T-helper 1 cell (primary cell): ENCODE data around the gene CHI3L2.

Experiments
- DNase-seq, 5 donors: peaks; one replicate each; pipeline ENCODE4 v3.0.0-alpha.2; 2012 to 2020
- total RNA-seq, 4 donors: gene quantifications; one replicate each; lab custom pipeline; 2026; lab: John Stamatoyannopoulos, UW

Gene CHI3L2, protein sequence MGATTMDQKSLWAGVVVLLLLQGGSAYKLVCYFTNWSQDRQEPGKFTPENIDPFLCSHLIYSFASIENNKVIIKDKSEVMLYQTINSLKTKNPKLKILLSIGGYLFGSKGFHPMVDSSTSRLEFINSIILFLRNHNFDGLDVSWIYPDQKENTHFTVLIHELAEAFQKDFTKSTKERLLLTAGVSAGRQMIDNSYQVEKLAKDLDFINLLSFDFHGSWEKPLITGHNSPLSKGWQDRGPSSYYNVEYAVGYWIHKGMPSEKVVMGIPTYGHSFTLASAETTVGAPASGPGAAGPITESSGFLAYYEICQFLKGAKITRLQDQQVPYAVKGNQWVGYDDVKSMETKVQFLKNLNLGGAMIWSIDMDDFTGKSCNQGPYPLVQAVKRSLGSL
- 5.1 to 12.1 (median 6.2) reads per million in 4 donors for total RNA-seq

DNA sequence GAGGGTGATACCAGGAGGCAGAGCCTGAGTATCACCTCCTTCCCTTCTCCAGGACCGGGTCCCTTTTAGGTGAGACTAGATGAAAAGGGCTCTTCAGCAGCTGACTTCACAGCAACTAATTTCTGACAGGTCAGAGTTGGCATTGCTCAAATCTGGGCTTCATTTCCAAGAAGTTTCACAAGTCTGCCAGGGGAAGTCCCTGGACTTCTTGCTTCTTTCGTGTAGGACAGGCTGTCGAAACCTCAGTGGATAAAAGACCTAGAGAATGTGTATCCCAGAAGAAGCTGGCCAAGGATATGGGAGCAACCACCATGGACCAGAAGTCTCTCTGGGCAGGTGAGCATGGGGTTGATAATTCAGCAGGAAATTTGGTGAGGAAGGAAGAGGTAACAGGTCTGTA is at the start of gene CHI3L2:
Gene CHI3L2, plus strand, starts transcription at position 280 of the 400 bp plus-strand sequence. Its CDS starts 17 bp downstream, at position 297.
- no peak for DNase-seq

DNA sequence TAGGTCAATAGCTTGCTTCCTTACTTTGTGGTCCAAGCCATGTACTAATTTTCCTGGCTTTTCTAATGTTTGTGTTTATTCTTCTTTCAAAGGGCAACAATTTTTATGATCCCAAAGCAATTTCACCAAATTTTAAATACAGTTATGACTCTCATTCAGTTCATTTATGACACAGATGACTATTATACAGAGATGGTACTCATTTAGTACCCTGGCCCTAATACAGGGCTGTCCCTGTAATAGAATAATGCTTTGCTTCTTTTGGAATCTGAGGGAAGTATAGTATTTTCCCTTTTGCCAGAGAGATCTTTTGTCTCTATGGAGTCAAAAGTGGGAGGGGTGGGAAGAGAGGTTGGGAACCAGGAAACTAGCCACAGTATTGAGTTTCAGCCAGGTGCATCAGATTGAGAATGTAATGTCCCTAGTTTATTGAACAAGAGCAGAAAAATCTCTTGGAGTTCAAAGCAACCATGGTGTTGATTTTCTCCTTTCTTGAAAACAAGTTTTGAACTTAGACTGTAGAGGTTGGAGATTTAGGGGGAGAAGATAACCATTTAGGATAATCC is 47.5 kb upstream of the CHI3L2 start:
- DNase-seq, result no peak

DNA sequence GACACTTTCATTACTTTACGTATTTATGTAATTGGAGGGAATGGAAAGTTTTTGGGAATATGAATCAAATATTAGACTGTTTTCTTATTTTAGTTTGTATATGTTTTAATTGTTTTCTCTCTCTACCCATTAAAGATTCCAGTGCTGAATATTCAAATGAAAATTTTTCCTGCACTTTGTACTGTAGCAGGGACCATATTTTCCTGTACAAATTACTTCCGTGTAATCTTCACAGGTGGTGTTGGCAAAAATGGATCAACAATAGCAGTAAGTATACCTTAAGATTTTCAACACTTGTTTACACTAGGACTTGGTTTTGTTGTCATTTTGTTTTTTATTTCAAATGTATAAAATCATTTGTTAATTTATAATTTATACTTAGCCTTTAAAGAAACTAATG is 45.5 kb upstream of the CHI3L2 start:
- no peak for DNase-seq

DNA sequence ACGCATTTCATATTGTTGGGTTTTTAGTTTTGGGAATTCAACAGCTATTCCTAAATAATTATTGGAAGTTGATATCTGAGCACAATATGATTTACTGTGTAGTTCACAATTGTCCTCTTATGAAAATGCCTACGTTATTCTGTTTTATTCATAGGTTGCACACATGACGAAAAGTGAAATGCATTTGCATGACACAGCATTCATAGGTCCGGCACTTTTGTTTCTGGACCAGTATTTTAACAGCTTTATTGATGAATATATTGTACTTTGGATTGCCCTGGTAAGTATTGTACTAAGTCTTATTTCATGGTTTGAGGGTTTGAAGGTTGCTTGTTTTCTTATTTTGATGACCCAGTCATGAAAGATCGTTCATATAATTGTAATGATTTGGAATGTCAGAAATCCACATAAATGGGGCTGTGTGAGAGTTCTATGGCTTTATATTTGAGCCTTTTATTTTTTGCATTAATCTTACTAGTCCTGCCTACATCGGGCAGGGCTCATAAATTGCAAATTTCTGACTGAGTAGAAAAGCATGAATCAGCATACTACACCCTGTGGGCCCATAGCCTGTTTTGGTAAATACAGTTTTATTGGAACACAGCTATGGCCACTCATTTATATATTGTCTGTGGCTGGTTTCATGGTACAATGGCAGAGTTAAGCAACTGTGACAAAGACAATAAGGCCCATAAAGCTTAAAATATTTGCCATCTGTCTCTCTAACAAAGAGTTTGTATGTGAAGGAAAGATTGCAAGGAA is 44.0 kb upstream of the CHI3L2 start:
- no peak for DNase-seq

DNA sequence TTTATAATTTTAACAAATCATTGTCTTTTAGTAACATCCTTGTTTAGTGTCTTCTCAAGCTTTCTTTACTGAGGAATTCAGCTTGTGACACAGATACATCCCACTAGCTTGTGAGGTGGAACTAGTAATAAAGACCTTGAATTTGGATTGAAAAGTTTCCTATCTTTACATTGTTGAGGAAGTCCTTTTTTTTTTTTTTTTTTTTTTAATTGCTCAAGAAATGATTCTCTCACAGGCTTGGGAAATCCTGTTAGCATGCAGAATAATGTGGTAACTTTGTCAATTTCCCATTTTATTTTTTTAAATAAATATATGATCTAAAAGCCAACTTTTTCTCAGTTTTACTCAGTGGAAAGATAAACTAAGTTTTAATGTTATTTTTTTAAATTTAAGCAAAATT is 42.9 kb upstream of the CHI3L2 start:
- no peak for DNase-seq

DNA sequence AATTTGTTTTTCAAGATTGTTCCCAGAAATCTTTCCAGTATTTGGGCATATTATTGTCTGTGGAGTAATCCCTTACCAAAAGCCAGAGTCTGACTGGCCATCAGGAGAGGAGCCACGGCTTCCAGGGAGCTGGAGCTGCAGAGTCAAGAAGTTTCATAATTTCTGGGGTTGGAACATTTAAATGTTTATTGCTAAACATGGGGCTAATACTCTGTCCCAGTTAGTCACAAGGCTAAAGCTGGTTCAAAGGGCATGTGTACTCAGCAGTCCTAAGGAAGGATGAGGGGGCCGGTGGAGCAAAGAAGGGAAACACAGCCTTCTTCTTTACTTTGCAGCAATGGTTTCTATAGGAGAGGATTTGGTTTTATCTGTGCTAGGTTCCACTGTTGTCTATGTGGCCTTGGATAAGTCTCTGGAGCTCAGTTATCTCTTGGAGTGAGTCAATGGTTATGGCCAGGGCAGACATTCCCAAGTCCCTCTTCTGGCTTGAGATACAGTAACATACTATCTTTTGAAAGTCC is 36.5 kb upstream of the CHI3L2 start:
- DNase-seq, result no peak

DNA sequence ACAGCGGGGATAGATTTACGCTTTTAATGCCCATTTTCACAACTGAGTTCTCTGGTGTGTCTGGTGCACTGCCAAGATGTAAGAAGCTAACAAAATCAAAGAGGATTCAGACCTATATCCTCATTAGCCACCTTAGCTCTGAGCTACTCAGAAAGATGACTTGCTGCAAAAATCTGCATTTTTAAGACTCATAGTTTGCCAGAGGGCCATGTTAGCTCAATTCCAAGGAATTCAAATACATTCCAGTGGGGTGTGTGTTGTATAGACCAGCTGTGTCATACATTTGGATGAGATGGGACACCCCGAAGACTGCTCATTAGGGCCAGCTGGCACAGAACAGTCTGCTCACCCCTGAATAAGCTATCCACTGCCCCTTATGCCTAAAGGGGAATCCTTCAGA is 36.0 kb upstream of the CHI3L2 start:
- no peak for DNase-seq

DNA sequence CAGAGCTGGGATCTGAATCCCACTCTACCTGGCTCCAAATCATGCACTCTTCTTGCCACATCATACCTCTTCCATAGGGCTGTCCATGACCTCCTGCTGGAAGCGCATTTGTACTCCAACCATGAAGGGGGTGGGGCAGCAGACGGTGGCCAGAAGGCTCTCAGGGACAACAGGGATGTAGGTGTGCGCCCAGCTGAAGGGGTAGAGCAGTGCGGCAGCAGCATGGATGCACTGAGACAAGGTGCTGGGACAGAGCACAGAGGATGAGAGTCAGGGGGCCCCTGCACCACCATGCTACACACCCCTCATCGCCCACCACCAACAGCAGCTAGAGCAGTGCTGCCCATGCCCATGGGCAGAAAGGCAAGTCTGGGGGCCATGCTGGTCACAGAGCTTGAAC is 35.4 kb upstream of the CHI3L2 start:
- no peak for DNase-seq

DNA sequence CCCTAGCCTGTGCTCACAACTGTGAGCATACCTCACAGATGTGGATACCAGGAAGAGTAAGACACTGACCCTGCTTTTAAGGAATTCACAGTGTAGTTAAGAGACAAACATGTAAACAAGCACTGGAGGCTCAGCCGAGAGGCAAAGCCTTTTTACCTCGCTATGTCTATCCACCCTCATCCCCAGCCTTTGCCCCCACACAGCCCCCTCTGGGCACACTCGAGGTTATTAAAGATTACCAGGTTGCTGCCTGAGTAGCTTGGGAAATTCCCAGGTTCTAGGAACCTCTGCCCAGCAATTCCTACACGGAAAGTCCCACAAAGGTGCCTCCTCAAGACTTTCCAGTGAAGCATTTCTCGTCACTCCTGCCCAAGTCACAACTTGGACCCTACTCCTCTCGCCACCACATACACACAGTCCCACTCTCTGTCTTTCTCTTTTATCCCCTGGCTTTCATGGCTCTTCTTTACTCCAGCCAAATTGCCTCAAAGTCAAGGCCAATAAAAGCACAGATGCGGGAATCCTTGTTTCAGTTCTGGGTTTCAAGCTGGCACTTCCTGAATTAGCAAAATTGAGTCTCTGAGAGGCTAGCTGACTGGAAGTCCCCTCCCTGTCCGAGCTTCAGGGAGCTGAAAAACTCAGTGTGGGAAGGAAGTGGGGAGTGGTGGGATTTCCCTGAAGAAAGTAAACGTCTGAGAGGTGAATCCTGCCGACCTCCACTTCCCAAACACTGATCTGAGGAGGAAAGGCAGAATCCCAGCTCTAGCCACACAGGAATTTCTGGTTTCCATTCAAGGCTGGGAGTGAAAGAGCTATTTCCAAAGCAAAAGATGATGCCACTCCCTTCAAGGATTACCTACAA is 34.6 kb upstream of the CHI3L2 start:
- no peak for DNase-seq

DNA sequence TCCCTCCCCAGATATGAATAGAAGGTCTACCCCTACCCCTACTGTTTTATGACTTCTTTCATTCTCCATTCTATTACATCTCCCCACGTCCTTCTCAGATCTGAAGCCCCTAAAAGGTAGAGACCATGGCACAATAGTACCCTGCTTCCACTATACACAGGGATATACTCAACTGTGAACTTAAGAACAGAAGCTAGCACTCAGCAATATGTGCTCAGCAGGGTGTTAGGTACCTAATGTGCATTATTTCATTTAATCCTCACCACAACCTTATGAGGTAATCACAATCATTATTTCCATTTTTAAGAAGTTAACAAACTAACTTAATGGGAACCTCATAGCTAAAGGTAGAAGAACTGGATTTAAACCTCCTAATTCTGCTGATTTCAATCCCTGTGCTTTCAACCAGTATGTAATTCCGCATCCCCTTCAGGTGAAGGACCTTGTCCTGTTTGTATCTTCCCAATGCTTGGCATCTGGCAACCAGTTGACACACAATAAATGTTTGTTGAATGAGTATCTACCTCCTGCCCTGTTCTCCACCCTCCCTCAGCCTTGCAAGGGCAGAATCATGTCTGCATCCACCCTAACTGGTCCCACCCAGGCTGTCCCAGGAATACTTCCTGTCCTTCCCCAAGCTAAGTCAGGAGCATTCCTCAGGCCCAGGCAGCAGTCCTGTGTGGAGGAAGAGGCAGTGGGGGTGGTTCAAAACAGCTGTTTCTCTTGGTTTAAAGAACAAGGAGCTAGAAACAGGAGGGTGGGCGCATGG is 33.6 kb upstream of the CHI3L2 start:
- no peak for DNase-seq

DNA sequence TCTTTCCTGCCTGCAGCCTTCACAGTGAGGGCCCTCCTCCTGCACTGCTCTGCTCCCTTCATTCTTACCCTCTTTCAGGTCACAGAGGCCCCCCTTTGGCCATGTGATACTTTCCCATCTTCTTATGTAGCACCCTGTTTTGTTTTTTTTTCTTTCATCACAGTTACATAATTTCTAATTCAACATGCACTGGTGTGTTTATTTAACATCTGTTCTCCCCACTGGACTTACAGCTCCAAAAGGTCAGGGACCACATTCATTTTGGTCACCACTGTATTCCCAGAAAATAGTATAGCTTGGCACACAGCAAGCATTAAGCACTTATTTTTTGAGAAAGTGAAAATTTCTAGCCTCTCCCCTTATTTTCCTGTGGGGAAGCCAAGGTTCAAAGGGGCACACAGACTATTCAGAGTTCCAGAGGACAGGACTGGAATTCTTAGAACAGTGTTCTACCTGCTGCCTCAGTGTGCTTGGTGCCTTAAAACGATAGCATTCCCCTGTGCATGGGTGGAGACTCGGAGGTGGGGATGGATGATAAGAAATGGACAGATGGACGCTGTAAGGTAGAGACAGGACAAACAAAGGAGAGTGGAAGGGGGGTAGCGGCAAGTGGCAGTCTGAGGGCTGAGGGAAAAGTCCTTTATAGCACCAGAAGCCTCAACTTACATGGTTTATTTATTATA is 32.4 kb upstream of the CHI3L2 start:
- DNase-seq, result no peak

DNA sequence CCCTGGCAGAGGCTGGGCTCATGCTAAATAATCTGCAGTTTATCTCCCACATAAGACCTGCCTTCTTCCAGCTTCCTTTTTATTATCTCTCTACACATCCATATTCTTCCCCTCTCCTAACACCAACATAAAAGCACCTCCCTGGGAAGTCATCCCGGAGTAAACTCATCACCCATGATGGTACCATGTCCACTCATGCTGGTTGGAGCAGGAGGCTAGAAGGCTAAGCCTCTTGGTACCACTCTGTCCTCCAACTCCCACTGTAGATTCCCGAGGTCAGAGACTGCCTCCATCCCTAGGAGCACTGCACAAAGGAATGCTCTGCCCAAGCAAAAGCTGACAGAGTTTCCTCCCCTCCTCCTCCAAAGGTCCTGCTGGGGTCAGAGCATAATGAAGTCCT is 31.3 kb upstream of the CHI3L2 start:
- no peak for DNase-seq

DNA sequence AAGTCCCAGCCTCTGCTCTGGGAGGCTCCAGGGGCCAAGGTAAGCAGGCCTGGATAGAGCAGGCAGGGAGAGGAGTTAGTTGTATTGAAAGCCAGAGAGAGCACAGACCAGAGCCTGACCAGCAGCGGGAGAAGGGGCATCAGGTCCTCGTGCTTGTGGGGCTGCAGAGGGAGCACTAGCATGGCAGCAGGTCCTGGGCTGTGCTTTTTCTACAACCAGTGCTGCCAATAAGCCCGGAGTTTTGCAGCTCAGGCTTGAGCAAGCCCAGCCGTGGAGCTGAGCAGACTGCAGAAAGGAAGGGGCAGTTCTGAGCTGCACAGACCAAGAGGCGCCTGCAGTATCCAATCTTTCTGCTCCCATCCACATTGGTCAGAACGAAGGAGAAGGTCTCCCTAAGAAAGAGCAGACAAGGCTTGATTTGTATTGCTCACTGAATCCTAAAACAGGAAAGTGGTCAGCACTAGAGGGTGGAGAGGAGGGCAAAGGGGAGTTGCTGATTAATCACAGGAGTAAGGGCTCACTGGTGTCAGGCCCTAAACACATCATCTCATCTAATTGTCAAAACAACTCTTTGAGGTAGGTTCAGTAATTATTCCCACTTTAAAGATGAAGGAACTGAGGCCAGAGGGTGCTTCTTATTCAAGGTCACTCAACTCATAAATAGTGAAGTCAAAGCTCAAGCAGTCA is 29.8 kb upstream of the CHI3L2 start:
- peak; percentile 50 to 74 (median 68) for DNase-seq

DNA sequence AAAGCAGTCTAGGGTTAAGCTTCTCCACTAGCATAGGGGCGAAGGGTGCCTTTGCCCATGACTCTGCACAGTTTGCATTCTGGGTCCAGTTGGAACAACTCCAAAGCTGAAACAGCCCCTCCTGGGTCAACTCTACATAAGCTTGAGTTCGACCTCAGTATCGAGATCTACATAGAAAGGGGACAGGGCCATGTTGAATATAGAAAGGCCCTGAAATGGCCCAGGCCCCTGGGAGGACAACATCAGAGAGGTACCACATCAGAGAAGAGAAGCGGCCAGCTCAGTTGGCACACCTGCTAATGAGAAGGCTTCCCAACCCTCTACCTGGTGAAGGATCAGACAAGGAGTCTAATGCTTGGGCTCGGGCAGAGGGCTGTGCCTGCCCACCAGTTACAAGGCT is 28.7 kb upstream of the CHI3L2 start:
- no peak for DNase-seq

DNA sequence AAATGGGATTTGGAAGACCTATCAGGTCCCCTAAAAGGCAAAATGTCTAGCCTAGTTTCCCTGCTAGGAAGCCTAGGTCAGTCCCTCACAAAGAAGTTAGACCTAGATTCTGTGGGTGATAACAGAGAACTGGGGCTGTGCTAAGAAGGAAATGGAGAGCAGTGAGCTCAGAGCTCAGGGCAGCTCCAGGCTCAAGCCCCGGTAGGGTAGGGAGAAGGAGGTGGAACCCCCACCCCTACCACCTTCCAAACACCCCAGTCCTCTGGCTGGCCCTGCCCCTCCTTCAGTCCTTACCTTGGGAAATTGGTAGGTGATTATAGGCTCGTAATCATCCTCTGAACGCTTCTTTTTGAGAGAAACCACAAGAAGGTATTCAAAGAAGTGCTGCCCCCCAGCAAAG is 28.2 kb upstream of the CHI3L2 start:
- peak in 1 of 5 donors; percentile 59 for DNase-seq

DNA sequence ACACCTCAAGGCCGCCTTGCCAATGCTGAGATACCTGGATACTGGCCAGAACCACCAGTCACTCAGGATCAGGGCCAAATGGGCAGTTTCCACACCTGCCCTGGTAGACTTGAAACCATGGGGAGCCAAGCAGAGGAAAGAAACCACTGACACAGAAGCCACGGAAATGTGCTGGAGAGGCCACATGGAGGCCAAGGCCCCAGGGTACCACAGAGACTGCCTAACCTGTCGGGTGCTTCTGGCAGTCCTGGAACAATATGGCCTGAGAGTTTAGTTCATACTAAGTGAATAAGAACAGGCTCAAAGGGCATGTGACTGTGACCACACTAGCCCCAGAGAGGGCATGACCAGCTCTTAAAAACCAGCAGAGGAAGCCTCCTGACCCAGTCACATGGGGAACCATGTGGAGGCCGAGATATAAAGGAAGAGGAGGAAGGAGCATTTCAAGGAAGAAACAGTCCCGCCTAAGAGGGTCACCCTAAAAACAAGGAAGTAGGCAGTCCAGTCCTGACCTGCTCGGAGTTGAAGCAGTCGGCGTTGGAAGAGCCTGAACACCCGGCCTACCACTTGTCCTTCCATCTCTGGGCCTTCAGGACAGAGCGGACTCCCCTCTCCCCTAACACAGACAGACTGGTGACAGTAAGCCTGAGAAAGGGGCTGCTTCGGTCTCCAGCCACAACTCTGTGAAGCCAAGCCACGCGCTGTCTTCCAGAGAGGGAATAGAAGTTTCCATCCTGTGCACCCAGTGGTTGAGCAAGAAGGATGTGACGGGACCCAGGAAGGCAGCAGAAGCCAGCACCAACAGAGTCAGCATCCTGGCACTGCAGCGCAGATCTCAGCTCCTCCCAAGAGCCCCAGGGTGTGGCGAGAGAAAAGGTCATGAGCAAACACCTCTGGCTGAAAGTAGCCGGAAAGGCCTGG is 27.4 kb upstream of the CHI3L2 start, which contains the start of gene DENND2D:
Gene DENND2D, minus strand, starts transcription at position 766 of the 921 bp plus-strand sequence. Its CDS starts 187 bp downstream, at position 579.
- peak in 3 of 5 donors; percentile 26 to 83 (median 33) for DNase-seq

DNA sequence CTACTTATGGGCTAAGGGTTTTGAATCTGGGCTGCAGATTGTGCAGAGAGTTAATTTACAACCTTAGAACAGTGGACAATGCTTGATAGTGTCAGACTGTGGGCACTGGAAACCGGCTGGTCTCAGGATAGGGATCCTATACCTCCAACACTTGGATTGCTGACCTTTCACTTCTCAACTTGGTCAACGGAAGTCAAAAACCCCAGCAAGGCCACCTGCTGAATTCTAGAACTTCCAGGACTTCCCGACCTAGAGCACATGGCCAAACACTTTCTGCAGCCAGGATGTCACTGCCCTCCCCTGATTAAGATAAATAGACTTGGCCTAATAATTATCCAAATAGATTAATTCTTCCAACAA is 26.7 kb upstream of the CHI3L2 start:
- no peak for DNase-seq

DNA sequence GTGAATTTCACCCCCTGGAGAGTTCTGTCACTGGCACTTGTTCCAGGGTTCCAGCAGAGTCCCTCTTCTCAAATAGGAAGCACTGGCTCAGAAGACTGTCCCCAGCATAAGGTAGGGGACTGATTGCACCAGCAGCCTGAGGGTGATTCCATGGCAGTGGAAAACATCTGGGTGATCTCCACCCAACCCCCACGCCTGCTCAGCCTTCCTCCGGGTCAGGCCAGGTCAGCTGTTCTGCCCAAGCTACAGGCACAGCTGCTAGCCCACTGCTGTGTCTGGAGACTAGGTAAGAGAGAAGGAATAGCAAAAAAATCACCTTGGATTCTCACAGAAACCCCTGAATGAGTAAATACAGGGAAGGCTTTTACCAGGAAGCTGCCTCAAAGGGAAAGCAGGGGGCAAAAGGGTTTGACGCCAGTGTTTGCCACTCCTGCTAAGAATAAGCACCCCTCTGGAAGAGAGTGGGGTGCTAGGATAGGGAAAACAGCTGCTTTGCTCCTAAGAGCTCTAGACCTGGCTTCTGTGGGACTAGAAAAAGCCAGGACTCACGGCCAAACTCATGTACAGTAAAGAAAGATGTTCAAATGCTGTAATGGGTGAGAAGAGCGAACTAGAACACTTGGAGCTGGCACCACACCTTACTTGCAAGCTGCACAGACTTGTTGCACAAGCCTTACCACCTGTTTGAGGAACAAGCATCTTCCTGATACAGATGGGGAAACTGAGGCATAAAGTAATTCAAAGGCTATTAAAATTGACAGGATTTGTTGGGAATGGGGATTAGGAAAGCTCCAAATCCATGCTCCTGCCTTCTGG is 26.0 kb upstream of the CHI3L2 start:
- no peak for DNase-seq
